ENCODE results near the gene KRT15.
A peak's percentile ranks its signal among the peaks of the same experiment; 100 is the strongest.

The KRT15 gene

DNA sequence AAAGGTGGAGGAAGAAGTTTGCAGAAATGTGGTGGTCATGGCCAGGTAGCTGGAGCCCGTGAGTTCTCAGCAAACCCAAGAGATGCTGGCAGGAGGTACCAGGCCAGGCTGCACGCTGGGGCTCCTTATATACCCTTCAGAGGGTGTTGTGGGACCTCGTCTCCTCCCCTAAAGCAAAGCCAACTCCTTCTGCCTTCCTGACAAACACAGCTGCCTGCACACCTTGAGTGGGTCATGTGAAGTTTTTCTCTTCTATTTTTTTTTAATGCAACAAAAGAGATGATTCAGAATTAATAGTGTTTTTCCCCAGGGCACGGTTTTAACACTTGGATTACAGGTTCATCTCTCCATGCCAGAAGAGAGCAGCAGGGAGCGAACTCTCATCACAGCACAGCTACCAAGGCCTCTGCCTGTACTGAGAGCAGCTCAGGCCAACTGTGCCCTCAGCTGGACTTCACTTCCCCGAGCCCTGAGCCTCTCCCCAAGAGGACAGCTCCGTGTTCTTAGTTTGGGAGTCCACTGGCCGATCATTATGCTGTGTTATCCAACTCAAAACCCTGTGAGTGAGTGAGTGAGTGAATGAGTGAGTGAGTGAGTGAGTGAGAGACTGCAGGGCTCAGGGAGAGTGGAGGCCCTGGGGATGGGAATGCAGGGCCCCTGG, at the start of gene KRT15:
KRT15 (minus strand) TSS at position 102 of the 661 bp plus-strand sequence; CDS start at position 39, 63 bp downstream.
- DNase-seq (ENCODE audit: low read depth): no peak

DNA sequence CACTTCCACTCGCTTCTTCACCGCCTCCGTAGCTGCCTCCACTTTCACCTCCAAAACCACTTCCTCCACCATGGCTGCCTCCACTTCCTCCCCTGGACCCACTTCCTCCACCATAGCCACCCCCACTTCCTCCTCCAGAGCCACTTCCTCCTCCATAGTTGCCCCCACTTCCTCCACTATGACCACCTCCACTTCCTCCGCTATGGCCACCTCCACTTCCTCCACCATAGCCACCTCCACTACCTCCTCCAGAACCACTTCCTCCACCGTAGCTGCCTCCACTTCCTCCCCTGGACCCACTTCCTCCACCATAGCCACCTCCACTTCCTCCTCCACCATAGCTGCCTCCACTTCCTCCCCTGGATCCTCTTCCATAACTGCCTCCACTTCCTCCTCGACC, 48.6 kb upstream of the KRT15 start:
- DNase-seq (ENCODE audit: low read depth): no peak

DNA sequence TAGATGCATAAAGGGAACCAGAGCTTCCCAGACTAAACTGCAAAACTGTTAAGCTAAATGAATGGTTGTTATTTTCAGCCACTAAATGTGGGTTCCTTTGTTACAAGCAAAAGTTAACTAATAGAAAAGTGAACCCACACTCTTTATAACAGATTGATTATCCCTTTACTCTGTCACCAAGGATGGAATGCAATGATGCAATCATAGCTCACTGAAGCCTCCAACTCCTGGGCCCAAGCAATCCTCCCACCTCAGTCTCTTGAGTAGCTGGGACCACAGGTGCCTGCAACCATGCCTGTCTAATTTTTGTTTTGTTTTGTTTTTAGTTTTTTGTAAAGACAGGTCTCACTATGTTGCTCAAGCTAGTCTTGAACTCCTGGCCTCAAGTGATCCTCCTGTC, 46.6 kb upstream of the KRT15 start:
- no peak for DNase-seq (ENCODE audit: low read depth)

DNA sequence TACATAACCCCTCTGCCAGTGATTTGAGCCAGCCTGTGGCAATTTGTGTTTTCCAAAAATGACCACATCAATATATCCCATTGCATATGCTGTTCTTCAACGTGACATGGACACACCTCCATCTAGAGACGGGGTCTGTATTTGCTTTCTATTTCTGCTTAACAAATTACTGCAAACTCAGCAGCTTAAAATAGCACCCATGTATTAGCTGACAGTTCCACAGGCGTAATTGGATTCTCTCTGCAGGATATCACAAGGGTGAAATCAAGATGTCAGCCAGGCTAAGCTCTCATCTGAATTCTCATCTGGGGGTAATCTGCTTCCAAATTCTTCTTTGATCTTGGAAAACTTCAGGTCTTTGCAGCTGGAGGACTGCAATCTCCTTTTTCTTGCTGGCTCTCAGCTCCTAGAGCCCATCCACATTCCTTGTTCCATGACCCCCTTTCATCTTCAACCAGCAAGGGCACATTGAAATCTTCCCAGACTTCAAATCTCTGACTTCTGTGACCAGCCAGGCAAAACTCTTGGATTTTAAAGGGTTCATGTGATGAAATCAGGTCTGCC, 45.0 kb upstream of the KRT15 start:
- DNase-seq (ENCODE audit: low read depth): no peak

DNA sequence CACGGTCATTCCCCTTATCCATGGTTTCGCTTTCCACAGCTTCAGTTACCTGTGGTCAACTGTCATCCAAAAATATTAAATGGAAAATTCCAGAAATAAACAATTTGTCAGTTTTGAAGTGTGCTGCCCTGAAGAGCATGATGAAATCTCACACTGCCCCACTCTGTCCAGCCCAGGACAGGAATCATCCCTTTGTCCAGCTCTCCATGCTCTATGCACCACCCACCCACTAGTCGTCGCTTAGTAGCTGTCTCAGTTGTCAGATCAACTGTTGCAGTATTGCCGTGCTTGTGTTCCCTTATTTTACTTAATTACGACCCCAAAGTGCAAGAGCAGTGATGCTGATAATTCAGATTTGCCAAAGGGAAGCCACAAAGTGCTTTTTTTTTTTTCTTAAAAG, 42.9 kb upstream of the KRT15 start:
- DNase-seq (ENCODE audit: low read depth): no peak

DNA sequence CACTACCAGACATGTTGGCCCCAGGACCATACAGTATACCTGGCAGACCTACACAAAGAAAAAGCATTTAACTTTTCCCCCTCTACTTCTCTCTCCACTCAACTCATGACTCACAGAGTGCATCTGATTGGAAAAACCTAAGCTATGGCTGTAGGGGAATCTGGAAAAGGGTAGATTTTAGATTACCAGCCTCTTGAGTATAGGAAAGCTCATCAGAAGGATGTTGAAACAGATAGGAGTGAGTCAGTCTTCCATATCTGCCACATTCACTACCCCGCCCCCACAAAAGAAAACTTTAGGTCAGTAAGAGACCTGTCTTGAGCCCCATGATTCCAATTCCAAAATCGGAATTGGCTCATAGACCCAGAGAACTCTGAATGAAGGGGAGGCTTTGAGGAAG, 40.9 kb upstream of the KRT15 start:
- no peak for DNase-seq (ENCODE audit: low read depth)

DNA sequence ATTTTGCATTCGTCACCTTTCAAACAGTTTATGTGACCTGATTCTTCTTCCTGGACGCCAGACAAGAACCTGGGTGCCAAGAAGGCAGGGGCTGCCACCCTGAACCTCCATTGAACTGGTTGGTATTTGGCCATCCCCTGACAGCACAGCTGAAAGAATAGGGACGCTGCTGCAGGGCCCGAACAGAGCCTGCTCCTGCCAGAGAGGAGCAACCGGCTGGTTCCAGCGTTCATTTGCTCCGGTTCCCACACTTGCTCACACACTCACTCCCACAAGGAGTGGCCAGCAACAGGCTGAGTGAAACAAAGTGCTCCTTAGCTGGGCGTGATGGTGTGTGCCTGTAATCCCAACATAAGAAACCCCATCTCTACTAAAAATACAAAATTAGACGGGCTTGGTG, 38.2 kb upstream of the KRT15 start:
- no peak for DNase-seq (ENCODE audit: low read depth)

DNA sequence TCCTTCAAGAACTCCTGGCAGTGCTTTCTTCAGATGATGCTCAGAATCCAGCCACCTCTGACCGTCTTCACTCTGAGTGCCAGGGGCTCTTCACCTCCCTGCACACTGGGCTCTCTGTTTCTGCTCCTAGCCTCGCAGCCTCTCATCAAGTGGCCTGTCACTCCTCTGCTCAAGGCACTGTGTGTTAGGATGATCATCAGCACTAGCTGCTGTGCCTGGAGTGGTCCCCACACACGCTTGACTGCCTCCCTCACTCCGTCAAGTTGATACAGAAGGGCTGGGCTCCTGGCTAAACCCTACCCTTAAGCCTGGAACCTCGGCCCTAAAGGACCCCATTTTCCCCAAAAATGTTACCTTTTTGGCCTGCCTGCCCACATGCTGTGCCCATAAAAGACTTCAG, 37.6 kb upstream of the KRT15 start:
- DNase-seq (ENCODE audit: low read depth): no peak

DNA sequence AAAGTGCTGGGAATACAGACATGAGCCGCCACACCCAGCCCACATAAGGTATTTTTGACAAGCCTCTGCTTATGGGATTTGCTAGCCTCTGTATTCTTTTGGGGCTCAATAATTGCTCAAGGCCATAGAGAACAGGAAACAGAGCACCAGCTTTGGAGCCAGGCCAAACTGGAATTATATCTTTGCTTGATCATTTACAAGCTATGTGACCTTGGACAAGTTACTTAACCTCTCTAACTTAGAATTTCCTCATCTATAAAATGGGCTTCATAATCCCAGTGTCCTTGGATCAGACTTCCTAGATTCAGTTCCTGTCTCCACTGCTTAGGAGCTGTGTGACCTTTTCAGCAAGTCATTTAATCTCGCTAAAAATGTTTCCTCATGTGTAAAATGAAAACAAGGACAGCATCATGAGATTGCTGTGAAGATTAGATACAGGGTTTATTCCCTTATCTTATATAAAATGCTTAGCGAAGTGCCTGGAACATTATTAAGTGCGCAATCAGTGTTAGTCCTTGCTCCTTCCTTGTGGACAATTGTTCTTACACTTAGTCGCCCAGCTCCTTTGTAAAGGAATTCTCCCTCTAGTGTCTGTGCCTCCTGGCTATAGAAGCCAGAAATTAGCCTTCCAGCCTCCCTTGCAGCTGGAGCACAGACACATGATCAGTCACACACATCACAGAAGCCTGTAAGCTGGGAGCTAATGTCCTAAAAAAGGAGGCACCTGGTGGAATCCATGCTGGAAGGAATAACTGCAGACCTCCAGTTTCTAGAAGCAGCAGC, 36.6 kb upstream of the KRT15 start:
- DNase-seq (ENCODE audit: low read depth): no peak

DNA sequence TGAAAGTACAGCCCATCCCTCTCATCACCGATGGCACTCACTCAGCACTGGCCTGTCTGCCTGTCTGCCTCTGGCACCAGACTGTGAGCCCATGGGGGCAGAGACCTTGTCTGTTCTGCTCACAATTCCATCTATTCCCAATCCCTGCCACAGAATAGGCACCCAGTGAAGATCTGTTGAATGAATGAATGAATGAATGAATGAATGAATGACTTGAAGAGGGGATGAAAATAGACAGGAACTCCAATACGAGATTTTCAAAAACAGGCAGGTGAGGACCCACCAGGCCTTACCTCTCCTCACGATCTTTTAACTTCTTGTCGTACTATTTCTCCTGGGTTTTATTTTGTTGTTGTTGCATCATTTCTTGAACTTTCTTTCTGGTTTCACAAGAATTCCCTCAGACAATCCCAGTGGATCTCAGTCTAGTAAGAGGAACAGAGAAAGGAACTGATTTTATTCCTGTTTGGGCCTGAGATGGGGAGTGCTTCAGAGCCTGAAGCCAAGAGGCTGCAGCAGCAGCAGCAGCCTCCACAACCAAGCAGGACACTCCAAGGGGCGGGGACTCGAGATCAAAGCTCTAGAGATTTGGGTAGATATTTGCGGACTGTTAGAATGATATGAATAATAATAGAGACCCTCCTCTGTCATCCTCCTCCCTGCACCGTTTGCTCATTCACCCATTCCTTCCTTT, 35.4 kb upstream of the KRT15 start:
- DNase-seq (ENCODE audit: low read depth): no peak

DNA sequence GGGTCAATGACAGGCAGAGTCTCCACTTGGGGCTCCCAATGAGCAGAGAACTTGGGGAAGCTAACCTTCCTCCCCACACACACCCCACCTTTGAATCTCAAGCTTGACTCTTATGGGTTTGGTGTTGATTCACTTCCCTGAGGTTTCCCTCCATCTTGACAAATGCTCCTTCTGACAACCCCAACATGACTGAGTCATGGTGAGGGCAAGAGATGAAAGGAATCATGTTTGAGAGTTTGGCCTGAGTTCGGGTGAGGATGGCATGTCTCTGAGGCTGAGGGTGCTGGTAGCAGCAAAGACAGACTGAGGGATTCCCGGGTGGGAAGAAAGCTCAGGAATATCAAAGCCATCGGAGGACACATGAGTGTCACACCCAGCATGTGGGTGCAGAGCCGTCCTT, 34.5 kb upstream of the KRT15 start:
- DNase-seq (ENCODE audit: low read depth): no peak

DNA sequence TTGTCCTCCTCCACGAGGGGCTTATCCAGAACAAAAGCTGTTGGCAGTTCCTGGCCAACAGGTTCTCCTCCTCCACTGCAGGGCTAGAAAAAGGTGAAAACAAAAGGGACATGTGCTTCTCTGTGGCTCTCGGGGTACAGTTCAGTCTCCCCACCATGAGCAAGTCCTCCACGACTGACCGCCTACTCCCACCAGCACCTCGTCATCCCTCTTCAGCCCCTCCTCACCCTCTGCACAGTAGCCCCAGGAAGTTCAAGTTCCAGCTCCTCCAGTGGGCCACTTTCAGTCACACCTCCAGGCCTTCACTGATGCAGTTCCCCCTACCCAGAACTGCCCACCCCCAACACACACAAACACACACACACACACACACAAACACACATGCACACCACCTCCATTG, 33.8 kb upstream of the KRT15 start:
- DNase-seq (ENCODE audit: low read depth): no peak

DNA sequence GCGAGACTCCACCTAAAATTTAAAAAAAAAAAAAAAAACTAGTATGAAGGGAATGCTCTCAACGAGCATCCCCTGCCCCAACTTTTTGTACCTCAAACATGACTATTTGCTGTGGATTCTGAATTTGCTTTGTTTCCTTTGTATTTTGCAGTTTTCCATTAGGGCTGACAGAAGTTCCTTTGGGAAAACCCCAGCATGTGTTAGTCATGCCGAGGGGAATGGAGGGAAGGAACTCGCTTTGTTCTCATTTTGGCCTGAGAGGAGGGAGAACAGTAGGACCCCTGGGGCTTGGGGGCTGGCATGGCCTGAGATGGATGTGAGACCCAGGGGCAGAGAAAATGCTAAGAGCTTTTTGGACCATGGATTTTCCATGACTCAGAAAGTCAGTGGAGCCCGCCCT, 32.7 kb upstream of the KRT15 start:
- no peak for DNase-seq (ENCODE audit: low read depth)

DNA sequence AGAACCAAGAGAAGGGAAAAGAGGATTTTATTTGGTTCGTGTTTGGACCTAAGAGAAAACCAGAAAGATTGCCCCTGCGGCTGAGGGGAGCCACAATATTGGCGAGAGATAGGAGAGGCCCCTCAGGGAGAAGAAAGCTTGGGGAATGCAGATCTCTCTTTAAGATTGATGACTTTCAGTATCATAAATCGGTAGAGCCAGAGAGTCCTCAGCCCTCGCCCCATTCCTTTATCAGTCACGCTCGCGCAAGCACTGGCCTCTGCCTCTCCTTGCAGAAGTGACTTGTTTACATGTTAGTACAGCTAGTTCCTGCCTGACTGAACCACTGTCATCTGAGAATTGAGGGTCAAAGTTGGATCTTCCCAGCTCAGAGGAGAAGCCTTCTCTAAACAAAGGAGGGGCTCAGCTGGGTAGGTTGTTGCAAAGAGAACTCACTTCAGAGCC, 30.9 kb upstream of the KRT15 start:
- DNase-seq (ENCODE audit: low read depth): no peak

DNA sequence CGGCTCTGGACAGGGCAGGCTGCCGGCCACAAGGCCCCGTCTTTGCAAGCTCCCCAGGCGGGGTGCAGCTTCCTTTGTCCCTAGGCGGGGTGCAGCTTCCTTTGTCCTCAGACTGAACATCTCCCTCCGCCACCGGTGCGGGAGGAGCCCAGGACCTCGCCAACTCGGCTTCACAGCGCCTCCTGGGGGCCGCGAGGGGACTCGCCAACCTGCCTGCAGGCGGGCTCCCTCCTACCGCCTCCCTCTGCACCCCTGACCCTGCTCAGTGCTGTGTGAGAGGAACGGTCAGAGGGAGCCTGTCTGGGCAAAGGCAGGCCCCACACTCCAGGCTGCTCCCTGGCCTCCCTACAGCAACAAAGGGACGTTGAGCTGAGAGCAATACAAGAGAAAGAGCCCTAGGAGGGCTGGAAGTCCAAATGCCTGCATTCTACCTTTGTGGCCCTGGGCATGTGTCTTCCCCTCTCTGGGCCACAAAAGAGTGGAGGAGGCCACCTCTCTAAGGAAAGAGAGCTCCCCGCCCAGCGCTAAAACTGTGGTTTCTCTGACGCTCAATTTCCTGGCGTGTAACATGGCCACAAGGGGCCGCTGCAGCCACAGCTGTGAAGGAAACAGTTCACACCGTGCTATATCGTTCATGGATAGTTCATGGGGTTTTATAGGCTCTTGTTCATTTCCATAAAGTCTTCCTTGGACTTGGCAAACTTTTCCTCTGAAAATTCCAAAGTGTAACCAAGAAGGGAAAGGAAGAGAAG, 30.3 kb upstream of the KRT15 start:
- peak; percentile 68 for DNase-seq (ENCODE audit: low read depth)

DNA sequence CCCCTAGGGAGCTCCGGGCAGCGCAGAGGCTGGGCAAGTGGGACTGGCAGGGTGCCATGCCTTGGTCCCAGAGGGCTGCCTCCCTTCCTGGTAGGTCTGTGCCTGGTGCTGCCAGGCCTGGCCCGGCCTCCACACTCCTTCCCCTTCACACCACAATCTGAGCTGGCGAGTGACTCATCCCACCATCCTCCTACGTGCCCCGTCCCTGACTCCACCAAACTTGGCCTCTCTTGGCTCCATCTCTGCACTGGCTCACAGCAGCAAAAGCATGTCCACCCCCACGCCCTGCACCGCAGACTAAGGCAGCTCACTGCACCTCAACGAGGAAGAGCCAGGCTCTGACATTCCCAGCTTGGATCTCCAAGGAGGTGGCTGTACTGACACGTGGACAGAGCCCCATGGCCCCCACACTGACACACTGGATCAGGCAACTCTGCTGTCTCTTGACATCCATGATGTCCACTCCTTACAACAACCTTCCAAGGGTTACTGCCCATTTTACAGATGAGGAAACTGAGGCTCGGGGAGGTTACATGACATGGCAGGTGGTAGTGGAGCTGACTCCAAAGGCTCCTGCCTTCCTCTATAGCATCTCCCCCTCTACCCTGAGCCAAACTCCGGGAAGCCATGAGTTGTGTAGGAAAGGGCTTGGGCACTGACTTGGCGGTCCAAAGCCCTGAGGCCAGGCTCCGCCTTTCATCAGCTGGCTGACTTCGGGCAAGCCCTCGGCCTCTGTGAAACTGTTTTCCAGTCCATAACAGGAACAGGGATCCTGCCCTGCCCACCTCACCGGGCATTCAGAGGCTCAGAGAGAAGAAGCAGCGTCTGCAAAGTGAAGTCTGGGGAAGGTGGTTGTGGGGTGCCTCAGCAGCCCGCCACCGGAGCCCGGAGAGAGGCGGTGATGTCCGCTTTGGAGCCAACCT, 29.5 kb upstream of the KRT15 start:
- peak; percentile 36 for DNase-seq (ENCODE audit: low read depth)

DNA sequence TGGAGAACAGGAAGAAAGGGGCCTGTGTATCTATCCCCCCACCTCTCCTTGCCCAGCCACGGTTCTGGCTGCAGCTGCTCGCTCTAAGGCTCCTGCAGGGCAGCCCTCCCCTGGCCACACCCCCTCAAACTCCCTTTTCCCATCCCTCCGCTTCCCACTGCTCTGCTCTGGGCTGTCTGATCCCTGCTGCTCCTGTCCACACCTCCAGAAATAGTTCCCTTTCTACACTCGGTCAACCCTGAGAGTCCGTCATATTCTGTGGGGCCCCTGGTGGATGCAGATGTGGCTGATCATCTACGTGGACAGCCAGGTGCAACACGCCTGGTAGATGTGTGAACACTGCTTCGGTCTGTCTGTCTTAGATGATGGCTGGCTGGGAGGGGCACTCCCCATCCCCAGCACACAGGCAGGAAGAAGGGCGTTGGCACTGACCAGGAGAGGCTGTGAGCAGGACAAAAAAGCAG, 28.7 kb upstream of the KRT15 start:
- DNase-seq (ENCODE audit: low read depth): no peak

DNA sequence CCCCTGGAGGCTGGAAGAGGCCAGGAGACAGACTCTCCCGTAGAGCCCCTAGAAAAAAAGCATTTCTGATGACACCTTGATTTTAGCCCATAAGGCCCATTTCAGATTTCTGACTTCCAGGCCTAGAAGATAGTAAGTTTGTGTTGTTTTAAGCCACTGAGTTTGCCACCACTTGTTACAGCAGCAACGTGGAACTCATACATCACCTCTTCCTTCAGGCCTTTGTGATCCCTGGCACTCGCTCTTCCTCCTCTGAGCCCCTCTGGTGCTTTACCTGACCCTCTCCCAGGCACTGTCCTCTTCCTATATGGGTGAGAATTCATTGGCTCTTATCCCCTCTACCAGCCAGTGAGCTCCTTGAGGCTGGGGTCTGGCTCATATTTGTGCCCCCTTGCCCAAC, 28.1 kb upstream of the KRT15 start:
- DNase-seq (ENCODE audit: low read depth): no peak

DNA sequence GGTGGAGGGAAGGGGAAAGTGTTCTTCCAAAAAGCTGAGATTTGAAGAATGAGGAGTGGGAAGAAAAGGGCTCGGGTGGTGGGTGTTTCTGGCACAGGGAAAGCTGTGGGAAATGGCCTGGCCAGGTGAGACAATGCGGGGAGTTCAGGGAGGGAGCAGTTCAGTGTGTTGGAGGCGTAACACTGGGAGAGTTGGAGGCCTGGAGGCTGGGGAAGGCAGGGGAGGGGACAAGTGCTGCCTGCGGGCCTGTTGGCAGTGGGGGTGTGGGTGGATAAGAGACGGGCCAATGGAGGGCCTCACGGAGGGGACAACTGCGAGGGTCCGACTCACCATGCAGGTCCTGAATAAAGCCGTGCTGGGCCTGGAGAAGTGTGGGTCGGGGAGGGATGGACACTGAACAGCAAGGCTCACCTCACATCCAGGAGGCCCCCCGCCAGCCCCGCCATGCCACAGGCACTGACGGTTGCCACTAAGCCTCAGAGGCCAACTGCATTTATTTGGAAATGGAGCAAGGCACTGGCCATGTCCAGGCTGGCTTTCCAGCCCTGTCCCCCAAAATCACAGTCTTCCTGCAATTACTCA, 27.2 kb upstream of the KRT15 start:
- no peak for DNase-seq (ENCODE audit: low read depth)

DNA sequence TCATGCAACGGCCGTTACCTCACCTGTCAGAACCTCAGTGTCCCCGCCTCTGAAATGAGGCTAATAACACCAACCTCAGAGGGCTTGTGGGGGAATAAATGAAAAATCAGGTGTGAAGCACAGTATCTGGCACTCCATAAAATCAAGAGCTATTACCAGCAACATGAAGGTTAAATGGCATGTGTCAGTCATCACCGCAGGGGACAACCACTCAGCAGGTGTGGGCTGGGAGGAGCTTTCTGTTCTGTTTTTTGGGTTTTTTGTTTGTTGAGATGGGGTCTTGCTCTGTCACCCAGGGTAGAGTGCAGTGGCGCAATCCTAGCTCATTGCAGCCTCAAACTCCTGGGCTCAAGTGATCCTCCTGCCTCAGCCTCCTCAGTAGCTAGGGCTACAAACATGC, 26.2 kb upstream of the KRT15 start:
- no peak for DNase-seq (ENCODE audit: low read depth)

DNA sequence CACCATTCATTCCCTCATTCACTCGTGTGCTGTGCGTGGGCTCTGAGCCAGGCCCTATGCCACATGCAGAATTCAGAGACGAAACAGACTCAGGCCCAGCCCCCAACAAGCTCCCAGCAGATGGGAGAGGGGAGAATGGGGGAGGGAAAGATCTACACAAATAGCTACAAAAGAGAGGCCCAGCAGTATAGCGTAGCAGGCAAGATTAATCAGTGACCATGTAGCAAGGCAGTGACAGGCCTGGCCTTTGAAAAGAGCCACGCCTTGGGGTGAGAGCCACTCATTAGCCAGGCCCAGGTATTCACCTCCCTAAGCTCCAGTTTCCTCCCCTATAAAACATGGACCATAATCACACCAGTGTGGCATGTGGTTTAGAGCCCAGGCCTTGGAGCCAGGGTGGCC, 25.8 kb upstream of the KRT15 start:
- no peak for DNase-seq (ENCODE audit: low read depth)

Measured in activated gamma-delta T cell treated with anti-CD3 and anti-CD28 coated beads, Interleukin-2, amount 50 U/mL, for 16 hours (primary cell).